Suprapubic skin (tissue), 3 donors: Measurements from ENCODE around the gene WDR33.

Source experiments
- CTCF ChIP-seq, 2 donors: fragments of 200-600 bp in 1 of 2; fragments of 450-650 bp in 1 of 2; sonication (generic) in 1 of 2; IDR thresholded peaks; one replicate each; pipeline ENCODE4 v1.5.1; 2016 to 2019; ENCODE audit warnings: antibody characterized with exemption in 2 of 2, mild to moderate bottlenecking in 1 of 2, moderate library complexity in 1 of 2
- POLR2A ChIP-seq, 2 donors: fragments of 450-650 bp; IDR thresholded peaks; one replicate each; pipeline ENCODE4 v1.6.1; 2017; ENCODE audit warnings: antibody characterized with exemption in 2 of 2, mild to moderate bottlenecking in 2 of 2, moderate library complexity in 2 of 2

GRCh38 chr2:127721311-127721977 is 89.5 kb downstream of the WDR33 start:
- TF ChIP-seq POLR2A (IDR thresholded peaks at IDR 0.05) (no peak), CTCF (IDR thresholded peaks at IDR 0.05) (no peak)
